Activated CD4-positive, alpha-beta memory T cell treated with anti-CD3 and anti-CD28 coated beads, Interleukin-2, amount 10 ng/mL, durations not matched to agents 7 days and 5 days (primary cell): ENCODE results near the gene KAT8. TPM values are rescaled to one million over a fixed set of nuclear protein-coding genes. Genes with fewer than 3 reads are reported as not detected.
A peak's percentile ranks its signal among the peaks of the same experiment; 100 is the strongest.
"Not testable (repeated sequence)": the region's sequence is repeated elsewhere in the genome, so short reads cannot be mapped to it uniquely, and the experiment has no call there.

Experiments used
- CTCF ChIA-PET: fragments of 350-600 bp; sonication (Branson Sonifier 250); formaldehyde crosslinking; loops from one replicate; lab custom pipeline; 2021; ENCODE audit warnings: antibody characterized with exemption, inconsistent platforms; lab: Charles Lee
- POLR2A ChIA-PET: fragments of 350-600 bp; sonication (Branson Sonifier 250); formaldehyde crosslinking; loops from one replicate; lab custom pipeline; 2021; ENCODE audit warnings: antibody characterized with exemption; lab: Charles Lee
- DNase-seq: peaks from one replicate; pipeline ENCODE4 v3.0.0-alpha.2; 2020
- H3K27ac Mint-ChIP-seq: one replicate; pipeline ENCODE4 v1.8.0; 2021; ENCODE audit warnings: mild to moderate bottlenecking, mixed read lengths
- H3K27me3 Mint-ChIP-seq: one replicate; pipeline ENCODE4 v1.8.0; 2021; ENCODE audit warnings: mixed read lengths
- H3K36me3 Mint-ChIP-seq: one replicate; pipeline ENCODE4 v1.8.0; 2021; ENCODE audit warnings: low read depth, mixed read lengths
- H3K4me1 Mint-ChIP-seq: one replicate; pipeline ENCODE4 v1.8.0; 2021; ENCODE audit warnings: mixed read lengths
- H3K4me3 Mint-ChIP-seq: one replicate; pipeline ENCODE4 v1.8.0; 2021; ENCODE audit warnings: mild to moderate bottlenecking, mixed read lengths
- H3K9me3 Mint-ChIP-seq: one replicate; pipeline ENCODE4 v1.8.0; 2021; ENCODE audit warnings: mixed read lengths
- total RNA-seq, 2 experiments: library from RNA; stranded (reverse); gene quantifications; one replicate each; pipeline ENCODE4 v1.2.3, GENCODE V29; 2021

KAT8 gene
- total RNA-seq, 2 experiments from 2014 or later, result 43.7 to 44.3 TPM

DNA sequence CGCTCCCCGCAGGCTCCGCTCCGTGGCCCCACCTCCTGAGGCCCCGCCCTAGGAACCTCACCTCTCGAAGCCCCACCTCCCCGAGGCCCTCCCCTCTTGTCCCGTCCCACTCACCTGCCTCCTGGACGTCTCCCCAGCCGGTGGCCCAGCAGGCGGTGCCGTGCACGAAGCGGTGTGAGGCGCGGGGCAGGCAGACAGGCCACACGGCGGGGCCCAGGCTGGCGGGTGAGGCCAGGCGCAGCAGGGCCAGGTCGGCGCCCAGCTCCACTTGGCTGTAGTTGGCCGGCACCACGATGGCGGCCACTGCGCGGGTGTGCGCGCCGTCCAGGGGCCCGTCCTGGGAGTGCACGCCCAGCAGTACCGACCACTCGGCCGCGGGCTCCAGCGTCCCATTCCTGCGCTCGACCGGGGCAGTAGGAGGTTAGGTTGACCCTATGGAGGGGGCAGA is 30.8 kb downstream of the KAT8 start:
- no peaks in the 10 kb centered on the region for H3K9me3 Mint-ChIP-seq
- no peak overlapping the region for H3K27ac Mint-ChIP-seq
- POLR2A ChIA-PET, result no interaction called here
- no peak for DNase-seq
- H3K27me3 Mint-ChIP-seq, result peaks cover 9% of the 10 kb centered on the region
- no peaks in the 10 kb centered on the region for H3K36me3 Mint-ChIP-seq
- CTCF ChIA-PET, result no interaction called here
- no peak overlapping the region for H3K4me3 Mint-ChIP-seq
- H3K4me1 Mint-ChIP-seq, result peaks cover 8% of the 10 kb centered on the region

DNA sequence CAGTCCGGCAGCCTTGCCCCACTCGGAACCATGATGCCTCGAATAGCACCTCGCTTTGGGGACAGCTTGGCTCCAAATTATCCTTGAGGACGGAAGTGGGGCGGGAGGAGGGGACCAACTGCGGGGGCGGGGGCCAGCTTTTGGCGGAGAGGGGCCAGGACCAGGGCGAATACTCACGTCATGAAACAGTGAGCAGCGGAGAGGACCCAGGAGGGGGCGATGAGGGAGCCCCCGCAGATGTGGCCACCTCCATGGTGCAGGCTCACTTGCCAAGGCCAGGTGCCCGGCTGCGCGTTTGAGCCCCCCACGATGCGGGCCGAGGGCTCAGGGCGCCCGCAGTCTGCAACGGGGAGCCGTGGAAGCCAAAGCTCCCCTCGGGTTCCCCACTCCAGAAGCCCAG is 31.4 kb downstream of the KAT8 start:
- CTCF ChIA-PET, result no interaction called here
- no peaks in the 10 kb centered on the region for H3K9me3 Mint-ChIP-seq
- POLR2A ChIA-PET, result no interaction called here
- H3K27me3 Mint-ChIP-seq, result peaks cover 9% of the 10 kb centered on the region
- no peak for DNase-seq
- peaks cover 2% of the 10 kb centered on the region for H3K4me1 Mint-ChIP-seq
- H3K36me3 Mint-ChIP-seq, result no peaks in the 10 kb centered on the region
- H3K27ac Mint-ChIP-seq, result no peak overlapping the region
- no peak overlapping the region for H3K4me3 Mint-ChIP-seq

DNA sequence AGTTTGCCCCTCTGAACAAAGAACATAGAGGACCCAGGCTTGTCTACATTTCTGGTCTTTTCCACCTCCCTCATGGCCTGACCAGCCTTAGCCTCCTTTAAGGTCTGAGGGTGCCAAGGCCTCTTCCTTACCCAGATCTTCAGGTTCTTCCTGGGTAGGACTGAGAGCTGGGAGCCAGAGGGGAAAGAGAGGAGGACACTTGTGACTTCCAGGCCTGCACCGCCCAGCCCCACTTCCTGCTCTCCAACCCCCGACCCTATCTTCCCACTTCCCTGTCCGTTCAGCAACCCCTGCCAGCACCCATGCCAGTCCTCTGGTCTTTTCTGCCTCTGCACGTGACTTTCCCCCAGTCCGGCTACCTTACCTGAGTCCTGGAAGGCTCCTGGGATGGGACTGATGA is 31.9 kb downstream of the KAT8 start:
- no peak overlapping the region for H3K27ac Mint-ChIP-seq
- CTCF ChIA-PET, result no interaction called here

DNA sequence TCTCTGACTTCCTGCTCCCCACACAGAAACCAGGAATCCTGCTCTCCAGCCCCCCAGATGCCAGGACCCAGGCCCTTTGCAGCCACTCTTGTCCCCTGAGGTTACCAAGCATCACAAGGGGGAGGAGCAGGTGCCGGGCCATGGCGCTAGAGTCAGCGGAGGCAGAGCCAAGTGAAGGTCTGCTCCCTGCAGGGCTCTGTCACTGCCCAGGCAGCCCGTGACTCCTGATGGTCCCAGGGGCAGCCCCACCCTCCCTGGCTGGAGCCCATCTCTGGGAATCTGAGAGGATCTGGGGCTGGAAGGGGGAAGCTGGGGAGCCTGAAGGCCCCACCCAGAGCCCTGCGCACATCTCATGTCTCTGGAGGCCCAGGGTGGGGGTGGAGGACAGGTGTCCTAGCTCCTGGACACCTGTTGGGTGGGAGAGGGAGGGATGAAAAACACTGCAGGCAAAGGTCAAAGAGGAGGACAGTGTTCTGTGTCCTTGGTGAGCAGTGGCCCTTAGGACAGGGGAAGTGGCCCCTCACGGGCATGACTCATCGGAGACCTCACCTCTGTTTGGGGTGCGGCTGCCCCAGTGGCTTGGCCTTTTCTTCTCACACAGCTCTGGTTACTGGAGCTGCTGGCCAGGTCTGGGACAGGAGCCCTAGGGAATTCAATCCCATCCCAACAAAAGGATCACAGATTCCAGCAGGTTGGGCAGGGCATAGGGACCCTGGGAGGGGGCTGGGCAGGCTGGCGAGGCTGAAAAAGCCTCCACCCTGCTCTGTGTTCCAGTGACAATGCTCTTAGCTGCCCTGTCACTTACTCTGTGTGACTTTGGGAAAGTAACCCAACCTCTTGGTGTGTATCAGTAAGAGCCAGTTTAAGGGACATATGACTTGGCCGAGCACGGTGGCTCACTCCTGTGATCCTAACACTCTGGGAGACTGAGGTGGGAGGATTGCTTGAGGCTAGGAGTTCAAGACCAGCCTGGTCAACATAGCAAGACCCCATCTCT is 32.7 kb downstream of the KAT8 start, which contains the start of gene PRSS36:
Gene PRSS36, minus strand, starts transcription at position 173 of the 997 bp plus-strand sequence. Its CDS starts 31 bp downstream, at position 142.
- Mint-ChIP-seq H3K4me1 (peaks cover 2% of the 10 kb centered on the region), H3K27me3 (peaks cover 9% of the 10 kb centered on the region), H3K9me3 (no peaks in the 10 kb centered on the region), H3K4me3 (no peak within 1 kb of the TSS), H3K36me3 (no peaks in the 10 kb centered on the region), H3K27ac (no peak within 1 kb of the TSS)
- ChIA-PET CTCF (interaction anchor here (0.6 kb wide), 1 partner anchor 320 kb away, joined by 4 read pairs; no protein-coding TSS in a partner anchor), POLR2A (no interaction called here)
- DNase-seq, result no peak

More for the DNA sequence above, 31.9 kb downstream of the KAT8 start:
- POLR2A ChIA-PET, result no interaction called here
- Mint-ChIP-seq H3K36me3 (no peaks in the 10 kb centered on the region), H3K9me3 (no peaks in the 10 kb centered on the region), H3K4me3 (no peak overlapping the region), H3K4me1 (peaks cover 2% of the 10 kb centered on the region), H3K27me3 (peaks cover 9% of the 10 kb centered on the region)
- no peak for DNase-seq

DNA sequence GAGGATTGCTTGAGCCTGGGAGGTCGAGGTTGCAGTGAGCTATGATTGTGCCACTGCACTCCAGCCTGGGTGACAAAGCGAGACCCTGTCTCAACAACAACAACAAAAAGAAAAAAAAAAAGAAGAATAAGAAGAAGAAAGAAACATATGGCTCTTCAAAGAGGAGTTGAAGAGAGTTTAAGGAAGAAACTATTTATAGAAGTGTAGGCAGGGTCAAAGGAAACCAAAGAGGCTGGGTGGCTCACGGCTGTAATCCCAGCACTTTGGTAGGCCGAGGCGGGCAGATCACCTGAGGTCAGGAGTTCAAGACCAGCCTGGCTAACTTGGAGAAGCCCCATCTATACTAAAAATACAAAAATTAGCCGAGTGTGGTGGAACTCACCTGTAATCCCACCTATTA is 33.5 kb downstream of the KAT8 start:
- H3K27ac Mint-ChIP-seq, H3K9me3 Mint-ChIP-seq, H3K4me3 Mint-ChIP-seq, DNase-seq, H3K36me3 Mint-ChIP-seq, H3K4me1 Mint-ChIP-seq: not testable (repeated sequence)
- ChIA-PET POLR2A (interaction anchor here (2.1 kb wide), 1 partner anchor 8 kb away, joined by 5 read pairs; no protein-coding TSS in a partner anchor), CTCF (interaction anchor here (0.6 kb wide), 1 partner anchor 319 kb away, joined by 4 read pairs; no protein-coding TSS in a partner anchor)
- H3K27me3 Mint-ChIP-seq, result peaks cover 12% of the 10 kb centered on the region

DNA sequence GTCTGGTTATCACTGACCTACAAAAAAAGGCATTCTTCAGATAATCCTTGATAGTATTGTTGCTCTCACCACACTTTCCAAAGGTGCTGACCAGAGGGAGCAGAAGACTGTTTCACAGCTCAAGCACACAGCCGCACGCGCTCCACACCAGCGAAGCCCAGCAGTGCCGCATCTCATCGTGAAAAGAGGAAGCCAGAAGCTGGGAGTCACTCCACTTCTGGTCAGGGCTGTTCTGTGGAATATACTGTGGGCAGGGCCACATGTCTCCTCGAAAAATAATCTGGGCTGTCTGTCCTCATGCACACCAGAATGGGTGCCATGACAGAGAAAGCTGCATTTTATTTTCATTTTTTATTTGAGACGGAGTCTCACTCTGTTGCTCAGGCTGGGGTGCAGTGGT is 39.7 kb downstream of the KAT8 start:
- POLR2A ChIA-PET, result interaction anchor here (0.9 to 2.7 kb wide), 3 partner anchors 15 to 23 kb away, joined by 3 to 12 read pairs (median 4); partner anchors contain the start of gene FUS
- H3K27me3 Mint-ChIP-seq, result peaks cover 15% of the 10 kb centered on the region
- CTCF ChIA-PET, result interaction anchor here (0.5 to 5.2 kb wide), 4 partner anchors 14 to 196 kb away, joined by 3 to 37 read pairs (median 3); no protein-coding TSS in a partner anchor

DNA sequence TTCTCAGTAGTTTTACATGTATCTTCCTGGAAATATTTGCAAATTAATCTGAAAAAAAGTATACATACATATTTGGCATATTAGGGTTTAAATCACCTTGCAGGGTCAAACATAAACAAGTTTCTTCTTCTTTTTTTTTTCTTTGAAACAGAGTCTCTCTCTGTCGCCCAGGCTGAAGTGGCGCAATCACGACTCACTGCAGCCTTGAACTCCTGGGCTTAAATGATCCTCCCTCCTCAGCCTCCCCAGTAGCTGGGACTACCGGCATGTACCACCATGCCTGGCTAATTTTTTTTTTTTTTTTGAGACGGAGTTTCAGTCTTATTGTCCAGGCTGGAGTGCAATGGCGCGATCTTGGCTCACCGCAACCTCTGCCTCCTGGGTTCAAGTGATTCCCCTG is 49.9 kb downstream of the KAT8 start:
- POLR2A ChIA-PET, result interaction anchor here (1.3 to 3.4 kb wide), 2 partner anchors 10 to 13 kb away, joined by 4 to 16 read pairs; partner anchors contain the start of gene FUS
- H3K4me1 Mint-ChIP-seq, result no peaks in the 10 kb centered on the region
- H3K4me3 Mint-ChIP-seq, result no peak overlapping the region
- no peak overlapping the region for H3K27ac Mint-ChIP-seq
- peaks cover 2% of the 10 kb centered on the region for H3K27me3 Mint-ChIP-seq
- no peaks in the 10 kb centered on the region for H3K9me3 Mint-ChIP-seq
- no peaks in the 10 kb centered on the region for H3K36me3 Mint-ChIP-seq
- no peak for DNase-seq
- CTCF ChIA-PET, result no interaction called here

More for the DNA sequence above, 39.7 kb downstream of the KAT8 start:
- Mint-ChIP-seq H3K36me3 (no peaks in the 10 kb centered on the region), H3K27ac (no peak overlapping the region), H3K4me1 (peaks cover 6% of the 10 kb centered on the region), H3K4me3 (no peak overlapping the region), H3K9me3 (no peaks in the 10 kb centered on the region)
- no peak for DNase-seq

DNA sequence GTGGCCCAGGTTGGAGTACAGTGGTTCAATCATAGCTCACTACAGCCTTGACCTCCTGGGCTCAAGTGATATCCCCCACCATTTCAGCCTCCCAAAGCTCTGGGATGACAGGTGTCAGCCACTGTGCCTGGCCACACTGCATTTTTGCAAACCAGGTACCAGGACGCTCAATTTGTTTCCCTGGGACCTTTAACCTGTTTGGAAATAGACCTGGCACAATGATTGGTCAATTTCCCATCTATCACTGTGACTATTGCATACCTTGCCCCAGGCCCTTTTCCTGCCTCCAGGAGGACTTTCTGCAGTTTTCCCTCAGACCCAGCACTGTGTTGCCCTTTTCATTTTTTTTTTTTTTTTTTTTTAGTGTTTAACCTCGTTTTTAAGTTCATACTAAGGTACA is 51.4 kb downstream of the KAT8 start:
- no peaks in the 10 kb centered on the region for H3K27me3 Mint-ChIP-seq
- no peak overlapping the region for H3K4me3 Mint-ChIP-seq
- ChIA-PET POLR2A (interaction anchor here (0.7 kb wide), 1 partner anchor 9 kb away, joined by 3 read pairs; no protein-coding TSS in a partner anchor), CTCF (no interaction called here)
- no peak overlapping the region for H3K27ac Mint-ChIP-seq
- H3K4me1 Mint-ChIP-seq, result no peaks in the 10 kb centered on the region
- no peaks in the 10 kb centered on the region for H3K36me3 Mint-ChIP-seq
- DNase-seq, result no peak
- H3K9me3 Mint-ChIP-seq, result no peaks in the 10 kb centered on the region

DNA sequence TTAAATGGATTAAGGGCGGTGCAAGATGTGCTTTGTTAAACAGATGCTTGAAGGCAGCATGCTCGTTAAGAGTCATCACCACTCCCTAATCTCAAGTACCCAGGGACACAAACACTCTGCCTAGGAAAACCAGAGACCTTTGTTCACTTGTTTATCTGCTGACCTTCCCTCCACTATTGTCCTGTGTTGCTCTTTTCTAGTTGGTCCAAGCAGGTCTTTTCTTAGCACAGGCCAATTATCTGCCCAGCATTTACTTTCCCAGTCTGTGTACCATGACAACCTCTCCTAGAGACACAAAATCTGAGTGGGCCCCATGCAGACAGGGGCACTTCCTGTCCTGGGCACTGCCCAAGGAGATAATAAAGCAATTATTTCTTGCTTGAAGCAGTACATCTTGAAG is 52.6 kb downstream of the KAT8 start:
- H3K27ac Mint-ChIP-seq, DNase-seq, H3K36me3 Mint-ChIP-seq, H3K9me3 Mint-ChIP-seq, H3K4me1 Mint-ChIP-seq, H3K27me3 Mint-ChIP-seq, POLR2A ChIA-PET, CTCF ChIA-PET, H3K4me3 Mint-ChIP-seq: not testable (repeated sequence)

DNA sequence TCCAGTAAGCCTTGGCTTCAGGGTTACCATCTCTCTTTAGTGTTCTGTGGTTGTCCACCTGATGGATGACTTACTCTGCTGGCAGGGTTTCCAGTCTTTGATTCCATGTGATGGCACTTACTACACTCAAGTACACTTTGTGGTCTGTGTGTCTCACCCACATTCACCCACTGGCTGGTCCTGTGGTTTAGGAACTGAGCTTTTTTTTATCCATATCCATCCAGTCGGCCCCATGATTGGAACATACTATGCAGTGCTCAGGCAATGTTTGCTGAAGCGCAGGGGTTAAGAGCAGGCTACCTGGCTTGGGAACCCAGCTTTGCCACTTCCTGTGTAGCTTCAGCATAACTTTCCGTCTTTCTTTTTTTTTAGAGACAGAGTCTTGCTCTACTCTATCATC is 59.7 kb downstream of the KAT8 start:
- Mint-ChIP-seq H3K9me3 (no peaks in the 10 kb centered on the region), H3K27ac (peak overlapping the region; percentile 72), H3K27me3 (peaks cover 2% of the 10 kb centered on the region), H3K4me1 (peaks cover 29% of the 10 kb centered on the region), H3K36me3 (peaks cover 21% of the 10 kb centered on the region), H3K4me3 (peak overlapping the region; percentile 1)
- ChIA-PET CTCF (interaction anchor here (1.0 to 1.8 kb wide), 4 partner anchors 13 to 276 kb away, joined by 3 to 17 read pairs (median 5); partner anchors contain the start of gene HSD3B7), POLR2A (interaction anchor here (0.6 to 4.8 kb wide), 12 partner anchors 9 to 696 kb away, joined by 3 to 96 read pairs (median 4); partner anchors contain the start of genes ARMC5, ITGAX, KAT8 and PYCARD)
- peak; percentile 68 for DNase-seq

DNA sequence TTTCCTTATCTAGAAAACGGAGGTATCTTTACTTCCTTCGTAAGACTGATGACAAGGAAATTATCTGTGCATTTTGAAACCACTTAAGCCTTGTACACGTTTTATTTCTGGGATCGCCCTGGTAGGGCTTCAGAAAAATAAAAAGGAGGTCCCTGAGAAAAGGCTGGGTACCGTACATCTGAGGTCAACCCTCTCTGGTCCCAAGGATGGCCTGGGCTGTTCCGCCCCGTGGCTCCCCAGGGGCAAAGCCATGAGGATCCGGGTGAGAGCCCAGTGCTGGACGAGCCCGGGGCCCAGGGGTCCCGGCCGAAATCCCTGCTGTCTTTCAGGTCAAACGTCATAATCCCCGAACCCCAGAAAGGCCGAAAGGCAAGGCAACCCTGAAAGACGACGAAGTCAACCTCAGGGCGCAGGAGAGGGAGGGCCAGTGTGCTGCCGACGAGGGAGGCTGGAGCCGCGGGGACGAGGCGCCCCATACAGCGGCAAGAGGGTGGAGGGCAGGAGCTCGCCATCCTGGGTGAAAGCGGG is 61.8 kb downstream of the KAT8 start:
- ChIA-PET POLR2A (interaction anchor here (0.7 to 4.8 kb wide), 52 partner anchors 8 to 698 kb away, joined by 3 to 96 read pairs (median 5); partner anchors contain the start of genes ARMC5, KAT8, PHKG2 and PYCARD), CTCF (interaction anchor here (1.2 to 2.1 kb wide), 3 partner anchors 21 to 281 kb away, joined by 3 to 16 read pairs (median 5); no protein-coding TSS in a partner anchor)
- peak overlapping the region; percentile 93 for H3K4me3 Mint-ChIP-seq
- H3K4me1 Mint-ChIP-seq, result peaks cover 50% of the 10 kb centered on the region
- peak overlapping the region; percentile 98 for H3K27ac Mint-ChIP-seq
- no peak for DNase-seq
- peaks cover 43% of the 10 kb centered on the region for H3K36me3 Mint-ChIP-seq
- H3K9me3 Mint-ChIP-seq, result no peaks in the 10 kb centered on the region
- peaks cover 2% of the 10 kb centered on the region for H3K27me3 Mint-ChIP-seq

DNA sequence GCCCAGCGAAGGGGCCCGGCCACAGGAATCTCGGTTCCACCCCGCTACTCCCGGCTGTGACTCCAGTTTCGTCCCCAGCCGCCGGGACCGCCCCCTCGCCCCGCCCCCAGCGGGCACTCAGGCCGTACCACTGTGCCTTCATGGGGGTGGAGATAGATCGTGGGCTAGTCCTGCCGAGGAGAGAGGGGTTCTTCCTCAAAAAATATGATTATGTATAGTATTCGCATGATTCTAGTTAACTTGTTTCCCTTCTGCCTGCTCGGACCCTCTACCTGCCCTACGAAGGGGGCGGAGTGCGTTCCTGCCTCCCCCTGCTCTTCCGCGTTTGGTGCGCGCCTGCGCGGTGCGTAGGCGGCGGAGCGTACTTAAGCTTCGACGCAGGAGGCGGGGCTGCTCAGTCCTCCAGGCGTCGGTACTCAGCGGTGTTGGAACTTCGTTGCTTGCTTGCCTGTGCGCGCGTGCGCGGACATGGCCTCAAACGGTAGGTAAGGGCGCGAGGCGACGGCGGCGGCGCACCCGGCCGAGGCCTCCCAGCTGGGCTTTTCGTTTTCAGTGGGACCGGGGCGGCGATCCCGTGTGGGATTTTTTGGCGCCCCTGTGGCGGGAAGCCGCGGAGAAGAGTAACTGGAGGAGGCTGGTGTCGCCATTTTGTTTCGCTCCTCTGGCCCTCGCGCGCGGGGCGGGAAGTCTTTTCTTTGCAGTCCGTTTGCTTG is 62.4 kb downstream of the KAT8 start, which contains the start of gene FUS:
Gene FUS, plus strand, starts transcription at position 393 of the 713 bp plus-strand sequence. Its CDS starts 76 bp downstream, at position 469.
- H3K9me3 Mint-ChIP-seq, result no peaks in the 10 kb centered on the region
- ChIA-PET POLR2A (interaction anchor here (0.7 to 4.8 kb wide), 62 partner anchors 8 to 697 kb away, joined by 3 to 96 read pairs (median 5); partner anchors contain the start of genes ARMC5, KAT8, PHKG2 and PYCARD), CTCF (interaction anchor here (0.8 to 2.1 kb wide), 7 partner anchors 9 to 280 kb away, joined by 3 to 16 read pairs (median 4); partner anchors contain the start of gene KAT8)
- H3K36me3 Mint-ChIP-seq, result peaks cover 47% of the 10 kb centered on the region
- H3K27ac Mint-ChIP-seq, result peak within 1 kb of the TSS; percentile 98
- peaks cover 2% of the 10 kb centered on the region for H3K27me3 Mint-ChIP-seq
- peak within 1 kb of the TSS; percentile 93 for H3K4me3 Mint-ChIP-seq
- peak; percentile 91 for DNase-seq
- H3K4me1 Mint-ChIP-seq, result peaks cover 53% of the 10 kb centered on the region
